ENCODE measurements around the gene SNORC.

DNA sequence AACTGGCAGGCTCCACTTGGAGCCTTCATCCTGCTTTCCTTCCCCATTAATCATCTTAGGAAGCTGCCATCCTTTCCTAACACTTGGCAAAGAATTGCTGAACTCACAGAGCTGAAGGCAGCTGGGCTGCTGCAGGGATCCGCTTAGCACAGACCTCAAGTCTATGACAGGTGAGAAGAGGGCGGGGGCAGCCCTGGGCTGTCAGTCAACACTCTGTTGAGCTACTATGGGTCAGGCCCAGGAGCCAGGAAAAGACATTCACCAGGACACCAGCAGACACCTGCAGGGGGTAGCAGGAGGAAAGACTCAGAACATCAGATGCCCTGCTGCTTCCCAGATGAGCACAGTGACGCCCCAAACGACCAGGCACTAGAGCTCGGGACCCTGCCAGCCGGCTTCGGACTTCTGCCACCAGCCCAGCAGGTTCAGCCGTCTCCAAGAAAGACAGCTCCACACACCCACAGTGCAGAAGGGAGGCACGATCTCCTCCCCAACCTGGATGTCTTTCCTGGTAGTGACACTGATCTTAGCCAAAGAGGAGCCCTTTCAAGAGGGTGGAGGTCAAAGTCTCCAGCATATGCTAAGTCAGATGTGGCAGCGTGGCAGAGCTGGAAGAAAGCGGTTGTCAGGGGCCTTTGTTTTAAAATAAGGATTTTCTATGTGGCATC lies 55.2 kb downstream of the SNORC start:
- TF ChIP-seq, protein P1, sequence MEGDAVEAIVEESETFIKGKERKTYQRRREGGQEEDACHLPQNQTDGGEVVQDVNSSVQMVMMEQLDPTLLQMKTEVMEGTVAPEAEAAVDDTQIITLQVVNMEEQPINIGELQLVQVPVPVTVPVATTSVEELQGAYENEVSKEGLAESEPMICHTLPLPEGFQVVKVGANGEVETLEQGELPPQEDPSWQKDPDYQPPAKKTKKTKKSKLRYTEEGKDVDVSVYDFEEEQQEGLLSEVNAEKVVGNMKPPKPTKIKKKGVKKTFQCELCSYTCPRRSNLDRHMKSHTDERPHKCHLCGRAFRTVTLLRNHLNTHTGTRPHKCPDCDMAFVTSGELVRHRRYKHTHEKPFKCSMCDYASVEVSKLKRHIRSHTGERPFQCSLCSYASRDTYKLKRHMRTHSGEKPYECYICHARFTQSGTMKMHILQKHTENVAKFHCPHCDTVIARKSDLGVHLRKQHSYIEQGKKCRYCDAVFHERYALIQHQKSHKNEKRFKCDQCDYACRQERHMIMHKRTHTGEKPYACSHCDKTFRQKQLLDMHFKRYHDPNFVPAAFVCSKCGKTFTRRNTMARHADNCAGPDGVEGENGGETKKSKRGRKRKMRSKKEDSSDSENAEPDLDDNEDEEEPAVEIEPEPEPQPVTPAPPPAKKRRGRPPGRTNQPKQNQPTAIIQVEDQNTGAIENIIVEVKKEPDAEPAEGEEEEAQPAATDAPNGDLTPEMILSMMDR (IDR thresholded peaks at IDR 0.05) = no peak
- no peak for TF ChIP-seq POLR2A (IDR thresholded peaks at IDR 0.05)

Data from body of pancreas (tissue), 4 donors.